ENCODE measurements around the gene CABP7. TPM values are rescaled to one million over a fixed set of nuclear protein-coding genes. Genes with fewer than 3 reads are reported as not detected.

CABP7 gene
- total RNA-seq, 2 experiments from 2014 or later: 0.33 to 0.45 TPM

DNA sequence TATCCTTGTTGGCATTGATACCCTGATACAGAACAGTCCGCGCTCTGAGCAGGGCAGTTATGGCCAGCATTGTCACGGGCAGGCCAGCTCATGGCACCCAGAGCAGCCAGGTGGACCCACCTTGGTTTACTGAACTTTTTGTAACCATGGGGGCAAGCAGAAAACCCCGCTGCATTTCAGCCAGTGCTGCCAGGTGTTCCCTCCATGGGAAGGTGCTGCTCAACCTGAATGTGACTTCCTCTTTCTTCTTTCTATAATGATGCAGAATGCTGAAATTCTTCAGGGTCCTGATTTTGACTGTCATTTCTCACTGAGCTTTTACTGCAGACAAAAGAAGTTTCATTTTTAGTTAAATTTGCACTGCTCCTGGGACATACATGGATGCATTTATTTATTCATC lies 35.6 kb upstream of the CABP7 start:
- CTCF ChIA-PET: no interaction called here

GRCh38 chr22:29689206-29689879 lies 30.5 kb upstream of the CABP7 start:
- Histone ChIP-seq H3K9me3 (ENCODE audit: control insufficient read depth in 1 of 2, insufficient read depth in 1 of 2, low read length in 2 of 2) (no peaks in the 10 kb centered on the region), H3K36me3 (ENCODE audit: insufficient read depth, low read length) (peaks cover 54% of the 10 kb centered on the region), H3K27me3 (ENCODE audit: control insufficient read depth in 1 of 2, insufficient read depth in 2 of 2, low read length in 2 of 2) (no peaks in the 10 kb centered on the region), H3K4me1 (ENCODE audit: insufficient read depth, low read length) (no peaks in the 10 kb centered on the region), H3K4me3 (ENCODE audit: low read length) (no peak overlapping the region), H3K27ac (ENCODE audit: low read depth in 1 of 2, low read length in 2 of 2) (no peak overlapping the region)
- no peaks in the 10 kb centered on the region for H3K4me1 Mint-ChIP-seq (ENCODE audit: low read depth)
- H3K4me3 Mint-ChIP-seq: no peak overlapping the region
- ChIA-PET POLR2A (interaction anchor here (1.4 kb wide), 1 partner anchor 399 kb away, joined by 3 read pairs; no protein-coding TSS in a partner anchor), CTCF (interaction anchor here (0.6 to 1.4 kb wide), 6 partner anchors 15 to 399 kb away, joined by 3 to 7 read pairs (median 4); no protein-coding TSS in a partner anchor)
- intact Hi-C loops (cut with DNase I, micrococcal nuclease): no loop called here
- DNase-seq: no peak
- H3K27ac Mint-ChIP-seq: no peak overlapping the region
- H3K36me3 Mint-ChIP-seq (ENCODE audit: low read depth): peaks cover 51% of the 10 kb centered on the region
- no peaks in the 10 kb centered on the region for H3K9me3 Mint-ChIP-seq
- no peaks in the 10 kb centered on the region for H3K27me3 Mint-ChIP-seq
- TF ChIP-seq, protein P1, sequence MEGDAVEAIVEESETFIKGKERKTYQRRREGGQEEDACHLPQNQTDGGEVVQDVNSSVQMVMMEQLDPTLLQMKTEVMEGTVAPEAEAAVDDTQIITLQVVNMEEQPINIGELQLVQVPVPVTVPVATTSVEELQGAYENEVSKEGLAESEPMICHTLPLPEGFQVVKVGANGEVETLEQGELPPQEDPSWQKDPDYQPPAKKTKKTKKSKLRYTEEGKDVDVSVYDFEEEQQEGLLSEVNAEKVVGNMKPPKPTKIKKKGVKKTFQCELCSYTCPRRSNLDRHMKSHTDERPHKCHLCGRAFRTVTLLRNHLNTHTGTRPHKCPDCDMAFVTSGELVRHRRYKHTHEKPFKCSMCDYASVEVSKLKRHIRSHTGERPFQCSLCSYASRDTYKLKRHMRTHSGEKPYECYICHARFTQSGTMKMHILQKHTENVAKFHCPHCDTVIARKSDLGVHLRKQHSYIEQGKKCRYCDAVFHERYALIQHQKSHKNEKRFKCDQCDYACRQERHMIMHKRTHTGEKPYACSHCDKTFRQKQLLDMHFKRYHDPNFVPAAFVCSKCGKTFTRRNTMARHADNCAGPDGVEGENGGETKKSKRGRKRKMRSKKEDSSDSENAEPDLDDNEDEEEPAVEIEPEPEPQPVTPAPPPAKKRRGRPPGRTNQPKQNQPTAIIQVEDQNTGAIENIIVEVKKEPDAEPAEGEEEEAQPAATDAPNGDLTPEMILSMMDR (IDR thresholded peaks at IDR 0.05): no peak
- no peak for ATAC-seq (ENCODE audit: poor library complexity)

More for the DNA sequence above, 35.6 kb upstream of the CABP7 start:
- Mint-ChIP-seq H3K27me3 (no peaks in the 10 kb centered on the region), H3K36me3 (ENCODE audit: low read depth) (peaks cover 80% of the 10 kb centered on the region), H3K9me3 (no peaks in the 10 kb centered on the region), H3K4me1 (ENCODE audit: low read depth) (no peaks in the 10 kb centered on the region), H3K4me3 (no peak overlapping the region), H3K27ac (no peak overlapping the region)
- Histone ChIP-seq H3K4me1 (ENCODE audit: insufficient read depth, low read length) (no peaks in the 10 kb centered on the region), H3K9me3 (ENCODE audit: control insufficient read depth in 1 of 2, insufficient read depth in 1 of 2, low read length in 2 of 2) (no peaks in the 10 kb centered on the region), H3K27me3 (ENCODE audit: control insufficient read depth in 1 of 2, insufficient read depth in 2 of 2, low read length in 2 of 2) (no peaks in the 10 kb centered on the region), H3K36me3 (ENCODE audit: insufficient read depth, low read length) (peaks cover 75% of the 10 kb centered on the region), H3K4me3 (ENCODE audit: low read length) (no peak overlapping the region), H3K27ac (ENCODE audit: low read depth in 1 of 2, low read length in 2 of 2) (no peak overlapping the region)
- POLR2A ChIA-PET: no interaction called here
- TF ChIP-seq, protein P1 (IDR thresholded peaks at IDR 0.05): no peak
- no peak for DNase-seq
- intact Hi-C loops (cut with DNase I, micrococcal nuclease): no loop called here
- no peak for ATAC-seq (ENCODE audit: poor library complexity)

DNA sequence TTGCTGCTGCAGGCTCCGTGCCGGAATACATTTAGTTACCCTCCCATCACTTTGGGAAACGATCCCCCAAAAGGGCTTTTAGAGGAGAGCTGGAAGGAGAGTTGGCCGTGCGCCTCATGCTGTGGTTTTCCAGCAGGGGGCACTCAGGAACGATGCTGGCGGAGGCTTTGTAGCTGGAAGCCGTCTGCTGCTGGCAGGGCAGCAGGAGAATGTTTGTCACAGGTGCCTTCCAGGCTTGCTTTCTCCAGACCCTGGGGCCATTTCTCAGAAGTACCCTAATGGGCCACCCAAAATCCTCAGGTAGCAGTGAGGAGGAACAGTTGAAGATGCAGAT lies 30.0 kb upstream of the CABP7 start:
- DNase-seq: peak in 13 of 14 experiments; percentile 14 to 49 (median 33)
- no peak overlapping the region for H3K27ac Mint-ChIP-seq
- no peak for ATAC-seq (ENCODE audit: poor library complexity)
- ChIA-PET CTCF (interaction anchor here (0.9 to 1.4 kb wide), 5 partner anchors 15 to 399 kb away, joined by 3 to 7 read pairs (median 4); no protein-coding TSS in a partner anchor), POLR2A (interaction anchor here (1.4 kb wide), 1 partner anchor 399 kb away, joined by 3 read pairs; no protein-coding TSS in a partner anchor)
- intact Hi-C loops (cut with DNase I, micrococcal nuclease): loop anchor here in 1 of 2 experiments (5.0 kb wide), 1 partner anchor 317 kb away; no protein-coding TSS in a partner anchor
- no peaks in the 10 kb centered on the region for H3K27me3 ChIP-seq (ENCODE audit: control insufficient read depth in 1 of 2, insufficient read depth in 2 of 2, low read length in 2 of 2)
- no peaks in the 10 kb centered on the region for H3K9me3 Mint-ChIP-seq
- no peak overlapping the region for H3K27ac ChIP-seq (ENCODE audit: low read depth in 1 of 2, low read length in 2 of 2)
- H3K4me3 Mint-ChIP-seq: no peak overlapping the region
- peaks cover 52% of the 10 kb centered on the region for H3K36me3 ChIP-seq (ENCODE audit: insufficient read depth, low read length)
- H3K27me3 Mint-ChIP-seq: no peaks in the 10 kb centered on the region
- H3K9me3 ChIP-seq (ENCODE audit: control insufficient read depth in 1 of 2, insufficient read depth in 1 of 2, low read length in 2 of 2): no peaks in the 10 kb centered on the region
- H3K4me3 ChIP-seq (ENCODE audit: low read length): no peak overlapping the region
- TF ChIP-seq, protein P1 (IDR thresholded peaks at IDR 0.05): peak; percentile 45
- H3K4me1 Mint-ChIP-seq (ENCODE audit: low read depth): no peaks in the 10 kb centered on the region
- peaks cover 51% of the 10 kb centered on the region for H3K36me3 Mint-ChIP-seq (ENCODE audit: low read depth)
- no peaks in the 10 kb centered on the region for H3K4me1 ChIP-seq (ENCODE audit: insufficient read depth, low read length)

All from CD4-positive, alpha-beta T cell (primary cell).